Measurements from ENCODE around the gene DNAH9. TPM values are rescaled to one million over a fixed set of nuclear protein-coding genes. Genes with fewer than 3 reads are reported as not detected.

The DNAH9 gene
- total RNA-seq, 4 donors from 2014 or later, result 0.13 to 0.19 TPM; not detected in 2

GRCh38 chr17:11610999-11611566 lies 12.8 kb downstream of the DNAH9 start:
- no peak for DNase-seq
- no peaks in the 10 kb centered on the region for H3K27me3 ChIP-seq
- no peak overlapping the region for H3K27ac ChIP-seq
- TF ChIP-seq, protein P1, sequence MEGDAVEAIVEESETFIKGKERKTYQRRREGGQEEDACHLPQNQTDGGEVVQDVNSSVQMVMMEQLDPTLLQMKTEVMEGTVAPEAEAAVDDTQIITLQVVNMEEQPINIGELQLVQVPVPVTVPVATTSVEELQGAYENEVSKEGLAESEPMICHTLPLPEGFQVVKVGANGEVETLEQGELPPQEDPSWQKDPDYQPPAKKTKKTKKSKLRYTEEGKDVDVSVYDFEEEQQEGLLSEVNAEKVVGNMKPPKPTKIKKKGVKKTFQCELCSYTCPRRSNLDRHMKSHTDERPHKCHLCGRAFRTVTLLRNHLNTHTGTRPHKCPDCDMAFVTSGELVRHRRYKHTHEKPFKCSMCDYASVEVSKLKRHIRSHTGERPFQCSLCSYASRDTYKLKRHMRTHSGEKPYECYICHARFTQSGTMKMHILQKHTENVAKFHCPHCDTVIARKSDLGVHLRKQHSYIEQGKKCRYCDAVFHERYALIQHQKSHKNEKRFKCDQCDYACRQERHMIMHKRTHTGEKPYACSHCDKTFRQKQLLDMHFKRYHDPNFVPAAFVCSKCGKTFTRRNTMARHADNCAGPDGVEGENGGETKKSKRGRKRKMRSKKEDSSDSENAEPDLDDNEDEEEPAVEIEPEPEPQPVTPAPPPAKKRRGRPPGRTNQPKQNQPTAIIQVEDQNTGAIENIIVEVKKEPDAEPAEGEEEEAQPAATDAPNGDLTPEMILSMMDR (IDR thresholded peaks at IDR 0.05), result no peak
- no peak for TF ChIP-seq POLR2A (IDR thresholded peaks at IDR 0.05)
- no peaks in the 10 kb centered on the region for H3K36me3 ChIP-seq
- H3K9me3 ChIP-seq, result no peaks in the 10 kb centered on the region
- H3K4me1 ChIP-seq, result peaks cover 0 to 6% (median 2%) of the 10 kb centered on the region in 4 donors
- H3K4me3 ChIP-seq, result no peak overlapping the region

DNA sequence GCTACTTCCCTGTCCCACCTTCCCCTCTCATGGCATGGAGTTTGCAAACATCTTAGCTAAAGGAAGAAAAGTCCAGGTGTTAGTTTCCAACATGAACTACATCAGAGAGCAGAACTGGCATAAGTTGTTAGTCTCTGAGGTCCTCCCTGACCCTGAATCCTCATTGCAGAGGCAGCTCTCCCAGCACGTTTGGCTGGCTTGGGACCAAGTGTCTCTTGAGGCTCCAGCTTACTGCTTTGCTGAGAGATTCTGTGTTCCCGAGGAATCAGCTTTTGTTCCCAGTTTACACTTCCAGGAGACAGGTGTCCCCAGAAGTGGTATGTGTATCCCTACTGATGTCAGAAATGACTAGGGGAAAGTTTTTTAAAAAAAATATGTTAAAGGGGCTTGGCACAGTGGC lies 14.7 kb downstream of the DNAH9 start:
- no peaks in the 10 kb centered on the region for H3K36me3 ChIP-seq
- no peak for TF ChIP-seq POLR2A (IDR thresholded peaks at IDR 0.05)
- TF ChIP-seq, protein P1 (IDR thresholded peaks at IDR 0.05), result no peak
- no peak overlapping the region for H3K27ac ChIP-seq
- no peak for DNase-seq
- H3K9me3 ChIP-seq, result no peaks in the 10 kb centered on the region
- H3K4me1 ChIP-seq, result peaks cover 0 to 6% (median 2%) of the 10 kb centered on the region in 4 donors
- H3K4me3 ChIP-seq, result no peak overlapping the region
- H3K27me3 ChIP-seq, result no peaks in the 10 kb centered on the region

DNA sequence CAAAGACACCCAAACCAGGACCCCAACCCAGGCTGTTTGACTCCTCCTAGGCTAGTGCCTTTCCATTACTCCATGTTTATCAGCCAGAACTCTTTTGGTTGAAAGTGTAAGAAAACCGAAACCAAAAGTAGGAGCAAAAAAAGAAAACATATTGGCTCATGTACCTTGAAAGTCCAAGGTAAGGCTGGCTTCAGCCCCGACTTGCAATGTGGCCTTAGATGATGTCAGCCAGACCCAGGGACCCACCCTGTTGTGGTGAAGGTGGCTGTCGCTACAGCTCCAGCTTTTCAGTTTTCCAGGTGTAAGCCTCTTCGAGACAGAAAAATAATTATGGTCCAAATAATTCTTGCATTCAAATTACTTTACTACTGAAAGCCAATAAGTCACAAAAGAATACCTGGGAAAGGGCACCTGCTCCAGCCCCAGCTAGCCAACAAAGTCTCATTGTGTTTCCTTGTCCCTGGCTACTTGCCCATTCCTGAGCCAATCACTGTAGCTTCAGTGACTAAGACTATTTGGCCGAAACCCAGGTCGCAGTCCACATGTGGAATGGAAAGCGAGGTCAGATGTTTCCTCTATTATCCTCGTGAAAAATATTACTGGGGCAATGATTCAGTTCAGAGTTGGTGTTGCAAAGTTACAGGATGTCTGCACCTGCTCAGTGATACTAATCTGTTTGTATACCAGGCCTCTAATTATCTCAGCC lies 20.7 kb downstream of the DNAH9 start:
- Histone ChIP-seq H3K36me3 (no peaks in the 10 kb centered on the region), H3K4me3 (peak overlapping the region in 2 of 4 donors; percentile 13 to 20), H3K4me1 (no peaks in the 10 kb centered on the region), H3K9me3 (no peaks in the 10 kb centered on the region), H3K27me3 (no peaks in the 10 kb centered on the region), H3K27ac (peak overlapping the region in 2 of 4 donors; percentile 58 to 70)
- TF ChIP-seq, protein P1 (IDR thresholded peaks at IDR 0.05), result no peak
- TF ChIP-seq POLR2A (IDR thresholded peaks at IDR 0.05), result no peak
- DNase-seq, result peak in 2 of 3 donors; percentile 59 to 86

DNA sequence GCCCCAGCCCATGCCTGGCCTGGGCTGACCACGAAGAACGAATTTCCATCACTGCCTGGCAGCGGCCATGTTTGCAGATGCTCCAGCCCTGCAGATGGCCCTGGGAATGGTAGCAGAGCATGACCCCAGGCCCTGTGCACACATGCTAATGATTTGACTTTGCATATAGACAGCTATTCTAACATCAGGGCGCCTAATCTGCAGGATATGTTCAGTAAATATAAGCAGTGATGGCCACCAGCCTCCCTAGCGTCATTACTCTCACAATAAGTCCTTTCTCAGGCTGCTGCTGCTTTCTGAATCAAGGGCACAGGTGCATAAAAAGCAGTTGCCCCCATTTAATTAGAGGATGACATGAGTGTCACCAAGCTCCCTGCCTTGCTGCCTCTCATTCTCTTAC lies 24.2 kb downstream of the DNAH9 start:
- TF ChIP-seq, protein P1 (IDR thresholded peaks at IDR 0.05), result no peak
- TF ChIP-seq POLR2A (IDR thresholded peaks at IDR 0.05), result no peak

DNA sequence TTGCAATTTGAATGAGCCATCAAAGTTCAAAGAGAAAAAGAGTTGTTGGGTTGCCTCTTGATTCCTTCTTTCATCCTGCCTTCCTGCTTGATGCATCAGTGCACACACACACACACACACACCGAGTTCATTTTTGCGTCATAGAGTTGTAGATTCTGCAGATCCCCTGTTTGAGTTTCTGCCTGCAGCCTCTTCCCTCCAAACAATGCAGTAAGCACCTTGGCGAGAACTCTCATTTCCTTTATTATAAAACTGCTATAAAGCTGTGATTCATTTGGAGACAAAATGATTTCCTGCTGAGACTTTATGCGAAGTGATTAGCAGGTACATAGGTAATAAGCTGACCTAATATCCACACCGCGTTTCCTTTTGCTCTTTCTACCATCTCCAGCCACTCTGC lies 26.7 kb downstream of the DNAH9 start:
- no peak overlapping the region for H3K27ac ChIP-seq
- no peak for DNase-seq
- no peaks in the 10 kb centered on the region for H3K36me3 ChIP-seq
- no peaks in the 10 kb centered on the region for H3K9me3 ChIP-seq
- no peaks in the 10 kb centered on the region for H3K4me1 ChIP-seq
- H3K4me3 ChIP-seq, result no peak overlapping the region
- TF ChIP-seq, protein P1 (IDR thresholded peaks at IDR 0.05), result no peak
- TF ChIP-seq POLR2A (IDR thresholded peaks at IDR 0.05), result no peak
- H3K27me3 ChIP-seq, result no peaks in the 10 kb centered on the region

More for the DNA sequence above, 24.2 kb downstream of the DNAH9 start:
- H3K36me3 ChIP-seq, result no peaks in the 10 kb centered on the region
- DNase-seq, result no peak
- H3K9me3 ChIP-seq, result no peaks in the 10 kb centered on the region
- no peak overlapping the region for H3K27ac ChIP-seq
- H3K27me3 ChIP-seq, result no peaks in the 10 kb centered on the region
- H3K4me1 ChIP-seq, result no peaks in the 10 kb centered on the region
- H3K4me3 ChIP-seq, result no peak overlapping the region

All from Peyer's patch (tissue), 4 donors.